HepG2 (cell line): ENCODE results near the gene CDH23. TPM values are rescaled to one million over a fixed set of nuclear protein-coding genes. Genes with fewer than 3 reads are reported as not detected.

ENCODE experiments used
- ATAC-seq: fragments of 200-7000 bp; cut with Tn5 transposase; 3 replicates; pipeline ENCODE4 v1.9.1; 2020; ENCODE audit warnings: mild to moderate bottlenecking, moderate library complexity
- BruUV-seq: library from RNA; stranded (reverse); fragments of 400-500 nt; replicated peaks from 2 replicates; lab custom pipeline; 2021; lab: Mats Ljungman, UMichigan
- CTCF ChIA-PET: fragments of 300-600 bp; formaldehyde crosslinking; extraction: SDS; loops from one replicate; lab custom pipeline; 2021; ENCODE audit warnings: low total read pairs, inconsistent platforms, low intra/inter-chr PET ratio; lab: Yijun Ruan, JAX
- POLR2A ChIA-PET: fragments of 350-600 bp; sonication (Branson Sonifier 250); formaldehyde crosslinking; loops from one replicate; lab custom pipeline; 2020; ENCODE audit warnings: antibody characterized with exemption, inconsistent platforms; lab: Yijun Ruan, JAX
- DNase-seq: peaks from one replicate; pipeline ENCODE4 v3.0.0-alpha.2; 2015; ENCODE audit warnings: low spot score
- FAIRE-seq: peaks from 3 replicates; lab custom pipeline; 2011; peaks lifted over from hg19 to GRCh38; lab: Jason Lieb, UNC
- H2AFZ ChIP-seq: one replicate; pipeline ENCODE4 v1.6.1; 2011; ENCODE audit warnings: low read length, inconsistent platforms
- H3K27ac ChIP-seq: fragments of 300-600 bp; 3 replicates; pipeline ENCODE4 v1.8.0; 2011; ENCODE audit warnings: mixed run types, mild to moderate bottlenecking, mixed read lengths, low read length, inconsistent platforms; ENCODE audit not compliant: insufficient read depth; ENCODE audit errors: extremely low read length
- H3K27me3 ChIP-seq, 2 experiments: fragments of 200-600 bp in 1 of 2; 2 replicates in 1 of 2; 3 replicates in 1 of 2; pipeline versions ENCODE4 v1.6.0 to v1.8.0; 2011; ENCODE audit warnings: low read length in 2 of 2, mild to moderate bottlenecking in 2 of 2, moderate library complexity in 2 of 2, inconsistent platforms in 1 of 2; ENCODE audit not compliant: insufficient read depth in 2 of 2, control insufficient read depth in 1 of 2
- H3K36me3 ChIP-seq, 2 experiments: fragments of 200-600 bp in 1 of 2; replicated peaks in 1 of 2; 2 replicates in 1 of 2; 3 replicates in 1 of 2; pipeline versions ENCODE4 v1.5.1 to v1.8.0; 2011; ENCODE audit warnings: low read length in 2 of 2, inconsistent platforms in 1 of 2; ENCODE audit not compliant: insufficient read depth in 2 of 2, control insufficient read depth in 1 of 2
- H3K4me1 ChIP-seq: 2 replicates; pipeline ENCODE4 v1.5.1; 2012; ENCODE audit warnings: low read length, inconsistent platforms; ENCODE audit not compliant: insufficient read depth
- H3K4me2 ChIP-seq: 2 replicates; pipeline ENCODE4 v1.6.0; 2011; ENCODE audit warnings: low read depth, low read length, inconsistent platforms
- H3K4me3 ChIP-seq, 3 experiments: fragments of 200-600 bp in 1 of 3; sonication (generic), shearing (Covaris generic) in 1 of 3; replicated peaks in 1 of 3; 2 replicates each; pipeline ENCODE4 v1.5.1; 2011 to 2016; ENCODE audit warnings: low read length in 3 of 3, inconsistent platforms in 2 of 3, low read depth in 2 of 3, mild to moderate bottlenecking in 2 of 3, control low read depth in 1 of 3, mixed read lengths in 1 of 3; ENCODE audit not compliant: insufficient read depth in 1 of 3
- H3K79me2 ChIP-seq: one replicate; pipeline ENCODE4 v1.6.1; 2011; ENCODE audit warnings: low read length, inconsistent platforms; ENCODE audit not compliant: insufficient read depth
- H3K9ac ChIP-seq: 2 replicates; pipeline ENCODE4 v1.6.0; 2011; ENCODE audit warnings: mild to moderate bottlenecking, low read depth, low read length, inconsistent platforms; ENCODE audit not compliant: insufficient read depth
- H3K9me3 ChIP-seq: 2 replicates; pipeline ENCODE4 v1.5.1; 2012; ENCODE audit warnings: mild to moderate bottlenecking, low read length
- H4K20me1 ChIP-seq: 2 replicates; pipeline ENCODE4 v1.6.0; 2011; ENCODE audit warnings: inconsistent platforms, mild to moderate bottlenecking, low read length, moderate library complexity; ENCODE audit not compliant: insufficient read depth
- AGO1 ChIP-seq: fragments of 200-400 bp; formaldehyde crosslinking; IDR thresholded peaks from 2 replicates; pipeline ENCODE4 v1.6.1; 2017; ENCODE audit warnings: mild to moderate bottlenecking, low read depth, low read length, moderate library complexity; ENCODE audit not compliant: poor library complexity, severe bottlenecking
- CBFB ChIP-seq: sonication (generic); formaldehyde crosslinking; IDR thresholded peaks from 2 replicates; pipeline ENCODE4 v1.4.0; 2020; ENCODE audit warnings: missing genetic modification reagents
- NAIF1 ChIP-seq: sonication (generic); formaldehyde crosslinking; IDR thresholded peaks from 2 replicates; pipeline ENCODE4 v1.5.0; 2020; ENCODE audit warnings: mild to moderate bottlenecking, missing genetic modification reagents, borderline replicate concordance
- NCOA5 ChIP-seq: sonication (generic); formaldehyde crosslinking; IDR thresholded peaks from 2 replicates; pipeline ENCODE4 v1.4.0; 2020; ENCODE audit warnings: missing genetic modification reagents
- NFIB ChIP-seq: sonication (generic); formaldehyde crosslinking; IDR thresholded peaks from 2 replicates; pipeline ENCODE4 v1.9.0; 2021; ENCODE audit warnings: missing genetic modification reagents, mild to moderate bottlenecking, borderline replicate concordance
- PBX2 ChIP-seq: IDR thresholded peaks from 2 replicates; pipeline ENCODE4 v1.6.1; 2016; ENCODE audit warnings: control low read depth
- RCOR2 ChIP-seq: IDR thresholded peaks from 2 replicates; pipeline ENCODE4 v1.6.1; 2016; ENCODE audit warnings: missing biosample characterization, missing genetic modification reagents
- ZBTB7B ChIP-seq: sonication (generic); formaldehyde crosslinking; IDR thresholded peaks from 2 replicates; pipeline ENCODE4 v1.4.0; 2020; ENCODE audit warnings: missing genetic modification reagents
- ZMAT5 ChIP-seq: sonication (generic); formaldehyde crosslinking; IDR thresholded peaks from 2 replicates; pipeline ENCODE4 v1.5.0; 2020; ENCODE audit warnings: mild to moderate bottlenecking, low read depth, missing genetic modification reagents, borderline replicate concordance
- ZNF558 ChIP-seq: sonication (generic); formaldehyde crosslinking; IDR thresholded peaks from 2 replicates; pipeline ENCODE4 v1.9.0; 2022; ENCODE audit warnings: mild to moderate bottlenecking, missing genetic modification reagents, borderline replicate concordance
- ZNF850 ChIP-seq: sonication (generic); formaldehyde crosslinking; conservative IDR thresholded peaks from 2 replicates; pipeline ENCODE4 v1.9.0; 2021; ENCODE audit warnings: mild to moderate bottlenecking, missing genetic modification reagents
- WGBS: methylation state at CpG from one replicate; pipeline ENCODE4 v1.1.6; 2017; ENCODE audit warnings: low lambda C conversion rate; 5-methylcytosine and 5-hydroxymethylcytosine counted together
- in situ Hi-C: cut with HindIII; loops from 2 replicates; pipeline ENCODE4 v1.10.0; 2017; ENCODE audit warnings: low pct_unique_long_range_greater_than_20kb; ENCODE audit not compliant: extremely low pct_ligation_motif_present
- intact Hi-C: fragments of 100-400 bp; cut with micrococcal nuclease; formaldehyde crosslinking; loops from one replicate; pipeline ENCODE4 v1.10.0; 2022; ENCODE audit not compliant: unreplicated experiment
- polyA plus RNA-seq, 8 experiments: library from polyadenylated mRNA; depleted of rRNA in 3 of 8; stranded (reverse) in 7 of 8; unstranded in 1 of 8; fragments of >200 nt; fragmentation: Illumina TruSeq in 4 of 8; extraction: Trizol in 4 of 8; gene quantifications; 2 replicates each; pipeline versions ENCODE4 v1.2.1 to v1.2.3, GENCODE V29; 2011 to 2016; ENCODE audit warnings: low read depth in 4 of 8, missing spikeins in 1 of 8, mixed read lengths in 1 of 8; ENCODE audit not compliant: insufficient read depth in 1 of 8
- total RNA-seq, 5 experiments: library from RNA; depleted of rRNA; stranded (reverse); fragments of >200 nt; fragmentation: Illumina TruSeq; extraction: Trizol; gene quantifications; 2 replicates each; pipeline ENCODE4 v1.2.3, GENCODE V29; 2016; ENCODE audit warnings: low read depth in 1 of 5

The CDH23 gene
- total and polyA plus RNA-seq, 2 of the 13 experiments (the other 11 are each of a cell fraction or from before 2014, with no cell fraction given): 0.13 TPM; not detected in 1

- no peak for TF ChIP-seq NCOA5
- TF ChIP-seq NAIF1 (CRISPR knock-in tag): no peak
- TF ChIP-seq PBX2 (CRISPR knock-in tag): no peak
- no peak for TF ChIP-seq CBFB
- TF ChIP-seq ZBTB7B (CRISPR knock-in tag): no peak
- no peak for TF ChIP-seq ZNF850 (CRISPR knock-in tag)
- no peak for TF ChIP-seq ZNF558
- no peak for TF ChIP-seq ZMAT5 (CRISPR knock-in tag)
These were observed 446.4 kb downstream of the CDH23 start (continued) for GRCh38 chr10:71842856-71843686.

- 93% methylated on average over 2 of the region's 2 CpGs for WGBS
- FAIRE-seq: no peak
- Histone ChIP-seq H3K36me3 (peaks cover 0 to 4% of the 10 kb centered on the region in 2 experiments; a peak in 3 of 5 replicates), H3K4me1 (peaks cover 40% of the 10 kb centered on the region), H2AFZ (no peak overlapping the region), H3K4me3 (no peak overlapping the region), H3K9me3 (no peaks in the 10 kb centered on the region), H3K79me2 (peaks cover 96% of the 10 kb centered on the region), H3K27ac (no peak overlapping the region), H3K27me3 (no peaks in the 10 kb centered on the region), H3K9ac (no peak overlapping the region), H3K4me2 (no peak overlapping the region), H4K20me1 (peaks cover 61% of the 10 kb centered on the region)
- no peak for DNase-seq
- intact Hi-C loops (no loop called here), in situ Hi-C loops (no loop called here)
- POLR2A ChIA-PET: no interaction called here
- BruUV-seq: no TSS peak
- CTCF ChIA-PET: no interaction called here
- ATAC-seq: no peak
- TF ChIP-seq NFIB (CRISPR knock-in tag) (no peak), RCOR2 (CRISPR knock-in tag) (no peak), AGO1 (no peak)
These were observed 447.4 kb downstream of the CDH23 start for GRCh38 chr10:71844084-71844483.
